NT2/D1 (cell line): ENCODE data around the gene SAMD10.

ENCODE experiments used
- DNase-seq: peaks from one replicate; pipeline ENCODE4 v3.0.0-alpha.2; 2011; ENCODE audit warnings: low read depth, low spot score
- H3K27me3 ChIP-seq: 2 replicates; pipeline ENCODE4 v1.6.0; 2011; ENCODE audit warnings: mild to moderate bottlenecking; ENCODE audit not compliant: insufficient read length, insufficient read depth
- H3K36me3 ChIP-seq: 2 replicates; pipeline ENCODE4 v1.6.1; 2011; ENCODE audit warnings: mild to moderate bottlenecking, low read length, mixed read lengths; ENCODE audit not compliant: insufficient read depth, insufficient read length
- H3K4me1 ChIP-seq: 2 replicates; pipeline ENCODE4 v1.5.1; 2011; ENCODE audit not compliant: insufficient read depth, insufficient read length
- H3K4me3 ChIP-seq: 2 replicates; pipeline ENCODE4 v1.5.1; 2011; ENCODE audit warnings: low read depth; ENCODE audit not compliant: insufficient read length
- H3K9ac ChIP-seq: 2 replicates; pipeline ENCODE4 v1.6.0; 2011; ENCODE audit warnings: low read depth; ENCODE audit not compliant: insufficient read length
- H3K9me3 ChIP-seq: 2 replicates; pipeline ENCODE4 v1.5.1; 2011; ENCODE audit warnings: mild to moderate bottlenecking, low read length; ENCODE audit not compliant: insufficient read depth
- SUZ12 ChIP-seq: IDR thresholded peaks from 2 replicates; pipeline ENCODE4 v1.6.1; 2011; ENCODE audit not compliant: insufficient read length, insufficient read depth; ENCODE audit errors: extremely low read depth
- YY1 ChIP-seq: IDR thresholded peaks from 2 replicates; pipeline ENCODE4 v1.6.1; 2011; ENCODE audit not compliant: insufficient read length, insufficient read depth
- ZNF274 ChIP-seq: IDR thresholded peaks from 2 replicates; pipeline ENCODE4 v1.6.1; 2011; ENCODE audit warnings: mild to moderate bottlenecking, low read depth, low read length

The SAMD10 gene

GRCh38 chr20:63970714-63971431 lies 8.6 kb downstream of the SAMD10 start:
- Histone ChIP-seq H3K4me1 (peaks cover 24% of the 10 kb centered on the region), H3K27me3 (peaks cover 17% of the 10 kb centered on the region), H3K4me3 (peak overlapping the region; percentile 67), H3K9me3 (peaks cover 26% of the 10 kb centered on the region; the same call in 1 of the 2 replicates), H3K9ac (no peak overlapping the region), H3K36me3 (peaks cover 26% of the 10 kb centered on the region)
- DNase-seq, result no peak
- TF ChIP-seq ZNF274, result no peak
- no peak for TF ChIP-seq SUZ12
- TF ChIP-seq YY1, result no peak

DNA sequence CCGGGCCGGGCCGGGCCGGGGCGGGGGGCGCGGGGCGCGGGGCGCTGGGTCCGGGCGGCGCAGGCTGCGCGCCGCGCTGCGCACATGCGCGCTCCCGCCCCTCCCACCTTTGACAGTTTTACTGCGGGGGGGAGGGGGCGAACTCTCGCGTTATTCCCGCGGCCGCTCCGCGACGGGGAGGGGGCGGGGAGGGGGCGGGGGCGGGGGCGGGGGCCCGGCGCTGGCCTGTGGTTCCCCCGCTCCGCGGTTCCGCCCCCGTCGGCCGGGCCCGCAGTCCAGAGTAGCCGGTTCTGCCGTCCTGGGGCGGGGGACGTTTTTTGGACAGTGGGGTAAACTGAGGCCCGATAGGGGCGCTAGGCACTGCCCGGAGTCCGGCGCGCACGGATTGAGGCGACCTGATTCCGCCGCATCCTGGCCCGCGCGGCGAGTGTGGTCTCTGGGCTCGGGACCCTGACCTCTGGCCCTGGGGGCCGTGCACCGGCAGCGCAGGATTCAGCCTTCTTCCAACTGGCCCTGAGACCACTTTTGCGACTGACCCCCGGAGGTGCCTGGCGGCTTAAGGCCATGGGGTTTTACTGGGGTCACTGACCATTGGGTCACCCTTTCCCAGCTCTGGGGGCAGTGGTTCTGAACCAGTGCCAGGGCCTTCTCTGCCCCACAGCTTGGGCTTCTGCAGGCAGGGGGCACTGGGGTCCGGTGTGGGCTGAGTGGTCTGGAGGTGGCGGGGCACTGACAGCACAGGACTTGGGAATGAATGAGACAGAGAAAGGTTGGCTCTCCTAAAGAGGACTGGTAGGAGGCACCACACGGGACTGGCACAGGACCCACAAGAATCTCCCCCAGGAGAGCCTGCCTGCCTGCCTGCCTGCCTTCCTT lies 9.4 kb downstream of the SAMD10 start, which contains the start of gene ZNF512B:
ZNF512B (minus strand) TSS at position 93 of the 876 bp plus-strand sequence. CDS start 1,980 bp downstream, outside the sequence.
- H3K36me3 ChIP-seq, result peaks cover 26% of the 10 kb centered on the region
- TF ChIP-seq ZNF274 (no peak), YY1 (no peak)
- peaks cover 17% of the 10 kb centered on the region for H3K27me3 ChIP-seq
- DNase-seq, result peak; percentile 49
- peaks cover 27% of the 10 kb centered on the region; the same call in 1 of the 2 replicates for H3K9me3 ChIP-seq
- peaks cover 24% of the 10 kb centered on the region for H3K4me1 ChIP-seq
- H3K4me3 ChIP-seq, result peak within 1 kb of the TSS; percentile 88
- peak within 1 kb of the TSS; percentile 96 for H3K9ac ChIP-seq

GRCh38 chr20:63968928-63969760 lies 10.3 kb downstream of the SAMD10 start:
- Histone ChIP-seq H3K9ac (peak overlapping the region; percentile 96), H3K36me3 (peaks cover 31% of the 10 kb centered on the region), H3K27me3 (peaks cover 17% of the 10 kb centered on the region), H3K4me3 (peak overlapping the region; percentile 88), H3K9me3 (peaks cover 34% of the 10 kb centered on the region; the same call in 1 of the 2 replicates), H3K4me1 (peaks cover 22% of the 10 kb centered on the region)
- no peak for DNase-seq
- TF ChIP-seq ZNF274, result no peak
- no peak for TF ChIP-seq YY1
- no peak for TF ChIP-seq SUZ12

GRCh38 chr20:63968136-63968927 lies 11.1 kb downstream of the SAMD10 start:
- H3K9ac ChIP-seq, result peak overlapping the region; percentile 96
- H3K27me3 ChIP-seq, result peaks cover 17% of the 10 kb centered on the region
- peaks cover 18% of the 10 kb centered on the region for H3K4me1 ChIP-seq
- TF ChIP-seq SUZ12, result no peak
- peaks cover 40% of the 10 kb centered on the region; the same call in 1 of the 2 replicates for H3K9me3 ChIP-seq
- DNase-seq, result no peak
- H3K36me3 ChIP-seq, result peaks cover 40% of the 10 kb centered on the region
- H3K4me3 ChIP-seq, result peak overlapping the region; percentile 88

- no peak for DNase-seq
- peaks cover 40% of the 10 kb centered on the region; the same call in 1 of the 2 replicates for H3K9me3 ChIP-seq
- no peak overlapping the region for H3K9ac ChIP-seq
- peaks cover 17% of the 10 kb centered on the region for H3K27me3 ChIP-seq
- H3K4me3 ChIP-seq, result no peak overlapping the region
- peaks cover 15% of the 10 kb centered on the region for H3K4me1 ChIP-seq
- TF ChIP-seq ZNF274 (no peak), YY1 (no peak), SUZ12 (no peak)
- peaks cover 48% of the 10 kb centered on the region for H3K36me3 ChIP-seq
Measured at GRCh38 chr20:63967330-63968135, 11.9 kb downstream of the SAMD10 start.

GRCh38 chr20:63966944-63967322 lies 12.5 kb downstream of the SAMD10 start:
- Histone ChIP-seq H3K36me3 (peaks cover 54% of the 10 kb centered on the region), H3K4me3 (no peak overlapping the region), H3K27me3 (peaks cover 17% of the 10 kb centered on the region), H3K4me1 (peaks cover 13% of the 10 kb centered on the region), H3K9ac (no peak overlapping the region), H3K9me3 (peaks cover 40% of the 10 kb centered on the region; the same call in 1 of the 2 replicates)
- no peak for DNase-seq
- TF ChIP-seq ZNF274 (no peak), YY1 (no peak), SUZ12 (no peak)
